Non-pigmented ciliary epithelial cell (primary cell): Measurements from ENCODE around the gene PRKCI.
"Not testable (repeated sequence)": the region's sequence is repeated elsewhere in the genome, so short reads cannot be mapped to it uniquely, and the experiment has no call there.

Experiments
- DNase-seq: peaks from one replicate; pipeline ENCODE4 v3.0.0-alpha.2; 2010; ENCODE audit warnings: low read depth

Gene PRKCI

DNA sequence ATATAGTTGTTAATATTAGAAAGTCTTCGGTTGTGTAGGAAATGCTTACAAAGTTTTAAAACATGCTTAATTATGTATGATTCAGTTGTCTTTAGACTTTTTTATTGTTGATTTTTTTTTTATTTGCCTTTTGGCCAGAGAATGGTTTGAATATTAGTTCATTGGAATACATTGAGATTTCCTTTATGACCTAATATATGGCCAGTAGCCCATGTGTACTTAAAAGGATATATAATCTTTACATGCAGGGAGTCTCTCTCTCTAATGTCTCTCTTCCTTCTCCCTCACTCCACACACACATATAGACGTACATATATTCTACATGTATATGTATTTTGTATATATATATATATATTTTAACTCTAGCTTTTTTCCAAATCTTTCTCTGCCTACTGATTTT, 68.0 kb downstream of the PRKCI start:
- no peak for DNase-seq

DNA sequence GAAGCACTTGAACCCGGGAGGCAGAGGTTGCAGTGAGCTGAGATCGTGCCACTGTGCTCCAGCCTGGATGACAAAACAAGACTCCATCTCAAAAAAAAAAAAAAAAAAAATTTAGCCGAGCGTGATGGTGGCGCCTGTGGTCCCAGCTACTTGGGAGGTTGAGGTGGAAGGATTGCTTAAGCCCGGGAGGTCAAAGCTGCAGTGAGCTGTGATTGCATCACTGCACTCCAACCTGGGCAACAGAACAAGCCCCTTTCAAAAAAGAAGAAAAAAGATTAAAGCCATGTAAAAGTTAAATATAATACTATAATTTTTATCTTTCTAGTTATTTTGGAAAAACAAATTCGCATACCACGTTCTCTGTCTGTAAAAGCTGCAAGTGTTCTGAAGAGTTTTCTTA, 73.4 kb downstream of the PRKCI start:
- DNase-seq: no peak

- DNase-seq: no peak
These were observed 74.5 kb downstream of the PRKCI start for GRCh38 chr3:170296703-170297102.

DNA sequence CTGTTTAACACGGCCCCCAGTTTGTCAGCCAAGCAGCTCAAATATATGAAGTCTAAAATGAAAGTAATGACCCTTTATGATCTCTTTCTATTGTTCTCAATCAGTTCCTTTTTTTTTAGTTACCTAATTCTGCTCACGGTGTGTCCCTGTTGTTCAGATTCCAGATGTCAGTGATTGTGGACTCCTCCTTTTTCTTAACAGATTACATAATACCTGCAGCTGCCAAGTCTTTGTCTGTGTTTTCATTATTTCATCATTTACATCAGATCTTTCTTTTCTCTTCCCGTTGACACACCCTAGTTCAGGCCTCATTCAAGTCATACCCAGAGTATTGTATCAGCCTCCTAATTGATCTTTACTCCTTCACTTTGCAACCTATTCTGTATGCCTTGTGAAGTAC, 79.2 kb downstream of the PRKCI start:
- DNase-seq: no peak

- no peak for DNase-seq
These were observed 79.8 kb downstream of the PRKCI start for GRCh38 chr3:170302008-170302407.

- DNase-seq: no peak
These were observed 83.8 kb downstream of the PRKCI start for GRCh38 chr3:170306015-170306414.

- DNase-seq: no peak
These were observed 85.6 kb downstream of the PRKCI start for GRCh38 chr3:170307671-170308405.

- DNase-seq: no peak
These were observed 86.8 kb downstream of the PRKCI start for GRCh38 chr3:170309046-170309445.

DNA sequence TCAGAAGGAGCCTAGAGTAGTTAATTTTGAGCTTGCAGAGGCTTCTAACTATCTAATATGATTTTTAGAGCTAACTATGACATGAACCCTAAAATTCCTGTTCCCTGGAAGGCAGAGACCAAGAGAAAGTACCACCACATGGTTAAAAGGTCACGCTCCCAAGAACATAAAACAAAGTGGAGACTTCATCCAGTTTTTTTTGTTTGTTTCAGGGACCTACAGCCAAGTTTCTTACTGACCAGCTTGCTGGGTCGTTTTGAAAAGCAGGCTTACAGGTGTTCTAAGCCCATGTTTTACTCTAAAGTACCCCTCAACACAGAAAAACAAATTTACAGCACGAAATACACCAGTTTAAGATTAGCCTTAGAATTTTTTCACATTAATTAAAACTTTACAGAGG, 95.7 kb downstream of the PRKCI start:
- no peak for DNase-seq

GRCh38 chr3:170320461-170321121, 98.4 kb downstream of the PRKCI start:
- no peak for DNase-seq

DNA sequence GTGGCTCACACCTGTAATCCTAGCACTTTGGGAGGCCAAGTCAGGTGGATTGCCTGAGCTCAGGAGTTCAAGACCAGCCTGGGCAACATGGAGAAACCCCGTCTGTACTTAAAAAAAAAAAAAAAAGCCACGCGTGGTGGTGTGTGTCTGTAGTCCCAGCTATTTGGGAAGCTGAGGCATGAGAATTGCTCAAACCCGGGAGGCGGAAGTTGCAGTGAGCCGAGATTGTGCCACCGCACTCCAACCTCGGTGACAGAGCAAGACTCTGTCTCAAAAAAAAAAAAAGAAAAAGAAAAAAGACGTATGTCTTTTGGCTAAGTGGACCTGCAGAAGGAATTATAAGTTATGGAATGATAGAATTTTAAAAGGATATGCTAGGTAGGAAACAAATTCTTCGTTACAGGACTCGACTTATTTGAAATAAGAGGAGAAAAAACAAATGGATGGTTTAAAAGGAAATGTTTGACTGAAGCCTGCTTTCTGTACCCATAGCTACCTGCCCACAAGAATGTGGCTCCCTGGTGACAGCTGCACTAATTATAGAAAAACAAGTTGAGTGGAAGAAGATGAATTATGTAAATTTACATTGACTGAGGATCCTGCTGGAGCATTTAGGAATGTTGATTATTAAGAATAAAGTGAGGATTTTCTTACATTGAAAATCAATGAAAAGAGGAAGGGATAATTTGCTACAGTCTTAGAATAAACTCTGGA, 99.3 kb downstream of the PRKCI start:
- no peak for DNase-seq

- no peak for DNase-seq
These were observed 100.5 kb downstream of the PRKCI start for GRCh38 chr3:170322566-170323269.

DNA sequence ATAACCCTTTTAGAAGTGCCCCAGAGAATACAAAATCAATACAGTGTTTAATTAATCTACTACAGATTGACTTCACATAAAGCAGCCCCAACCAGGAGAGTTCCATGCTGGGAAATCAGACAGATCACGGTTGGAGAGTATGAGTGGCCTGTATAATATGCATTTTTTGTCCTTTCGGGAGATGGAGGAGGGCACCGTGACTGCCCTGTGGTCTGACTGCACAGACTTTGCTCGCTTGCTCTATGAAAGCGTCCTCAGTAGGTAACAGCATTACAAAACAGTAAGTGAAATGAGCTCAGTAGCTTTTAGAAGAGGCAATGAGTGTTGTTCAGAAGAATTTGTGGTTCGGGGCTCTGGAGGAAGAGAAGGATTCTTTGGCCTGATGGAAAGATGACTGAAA, 101.1 kb downstream of the PRKCI start:
- DNase-seq: no peak

- no peak for DNase-seq
These were observed 102.7 kb downstream of the PRKCI start for GRCh38 chr3:170324962-170325361.

GRCh38 chr3:170327040-170327808, 105.0 kb downstream of the PRKCI start:
- no peak for DNase-seq

- not testable (repeated sequence) for DNase-seq
These were observed 105.8 kb downstream of the PRKCI start for GRCh38 chr3:170327868-170328548.

GRCh38 chr3:170330366-170330765, 108.1 kb downstream of the PRKCI start:
- DNase-seq: no peak

GRCh38 chr3:170331143-170331542, 108.9 kb downstream of the PRKCI start:
- DNase-seq: no peak

DNA sequence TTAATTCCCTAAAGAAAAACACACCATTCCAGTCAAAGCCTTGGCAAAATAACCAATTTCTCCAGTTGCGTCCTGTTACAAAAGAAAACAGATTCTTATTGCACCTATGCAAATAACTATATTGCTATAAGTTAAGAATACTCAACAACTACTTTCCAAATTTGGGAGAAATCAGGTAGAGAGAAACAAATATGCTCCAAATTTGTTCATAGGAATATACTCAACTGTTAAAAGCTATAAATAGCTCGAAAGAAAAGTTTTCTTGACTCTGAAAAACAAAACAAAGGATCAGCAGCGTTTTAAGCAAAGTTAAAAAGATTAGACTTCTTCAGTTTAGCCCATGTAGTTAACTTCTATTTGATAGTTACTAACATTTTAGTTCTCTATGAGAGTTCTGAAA, 115.2 kb downstream of the PRKCI start:
- DNase-seq: no peak

DNA sequence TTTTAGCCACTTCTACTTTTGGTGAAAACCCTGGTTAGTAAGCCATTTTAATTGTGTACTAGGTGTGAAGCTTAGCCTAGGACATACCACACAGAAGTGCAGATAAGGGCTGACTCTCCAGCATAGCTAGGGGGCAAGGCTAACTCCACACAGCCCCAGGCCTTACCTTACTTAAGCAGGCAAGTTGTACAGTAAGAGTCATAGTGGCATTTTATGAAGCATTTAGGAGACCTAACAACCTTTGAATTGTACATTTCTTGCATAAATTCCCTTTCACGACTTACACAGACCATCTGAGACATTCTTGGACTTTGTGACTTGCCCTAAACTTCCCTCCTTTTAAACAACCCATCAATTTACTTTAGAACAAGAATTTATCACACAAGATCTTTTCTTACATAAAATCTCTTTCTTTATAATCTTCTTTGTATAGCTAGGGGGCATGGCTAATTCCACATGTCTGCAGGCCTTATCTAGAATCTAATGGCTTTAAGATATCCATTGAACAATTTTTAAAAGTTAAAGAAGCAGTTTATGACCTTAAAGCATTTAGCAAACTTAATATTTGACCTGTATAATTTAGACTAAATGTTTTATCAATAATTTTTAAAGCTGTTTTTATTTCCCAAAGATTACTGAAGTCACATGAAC, 116.6 kb downstream of the PRKCI start:
- DNase-seq: no peak

DNA sequence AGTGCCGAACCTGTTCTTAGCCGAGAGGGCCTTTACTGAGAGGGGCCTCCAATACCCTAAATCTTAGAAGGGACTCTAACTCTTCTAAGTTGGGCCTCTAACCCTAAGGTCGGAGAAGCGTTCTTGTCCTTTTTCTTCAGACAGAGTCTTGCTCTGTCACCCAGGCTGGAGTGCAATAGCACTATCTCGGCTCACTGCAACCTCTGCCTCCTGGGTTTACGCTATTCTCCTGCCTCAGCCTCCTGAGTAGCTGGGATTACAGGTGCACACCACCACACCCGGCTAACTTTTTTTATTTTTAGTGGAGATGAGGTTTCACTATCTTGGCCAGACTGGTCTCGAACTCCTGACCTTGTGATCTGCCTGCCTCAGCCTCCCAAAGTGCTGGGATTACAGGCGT, 120.0 kb downstream of the PRKCI start:
- DNase-seq: not testable (repeated sequence)
